ENCODE data around the gene PGM3.
"Not testable (repeated sequence)": the region's sequence is repeated elsewhere in the genome, so short reads cannot be mapped to it uniquely, and the experiment has no call there.

The PGM3 gene

GRCh38 chr6:83192871-83193746 lies at the start of gene PGM3, which contains the start of gene RWDD2A:
PGM3 (minus strand) TSS chr6:83193265; CDS start chr6:83191012, 2,253 bp downstream.
RWDD2A (plus strand) TSS chr6:83193357; CDS start chr6:83194452, 1,095 bp downstream.
- DNase-seq, result peak; percentile 73

GRCh38 chr6:83231146-83231545 lies 38.1 kb upstream of the PGM3 start:
- DNase-seq, result no peak

- DNase-seq, result no peak
These were observed 33.5 kb upstream of the PGM3 start for GRCh38 chr6:83226517-83226916.

- peak; percentile 13 for DNase-seq
These were observed 28.9 kb upstream of the PGM3 start for GRCh38 chr6:83221889-83222479.

- no peak for DNase-seq
These were observed 28.2 kb upstream of the PGM3 start for GRCh38 chr6:83221276-83221675.

- DNase-seq, result no peak
These were observed 27.1 kb upstream of the PGM3 start for GRCh38 chr6:83220121-83220520.

GRCh38 chr6:83218646-83219045 lies 25.6 kb upstream of the PGM3 start:
- no peak for DNase-seq

GRCh38 chr6:83216806-83217205 lies 23.7 kb upstream of the PGM3 start:
- DNase-seq, result no peak

GRCh38 chr6:83215131-83216047 lies 22.3 kb upstream of the PGM3 start:
- DNase-seq, result peak; percentile 85

- no peak for DNase-seq
These were observed 9.0 kb upstream of the PGM3 start for GRCh38 chr6:83202031-83202430.

GRCh38 chr6:83199863-83200225 lies 6.8 kb upstream of the PGM3 start:
- no peak for DNase-seq

- DNase-seq, result no peak
These were observed 6.3 kb upstream of the PGM3 start for GRCh38 chr6:83199173-83199862.

GRCh38 chr6:83198486-83199172 lies 5.6 kb upstream of the PGM3 start:
- DNase-seq, result no peak

GRCh38 chr6:83193747-83194566 lies 892 bp upstream of the PGM3 start:
- DNase-seq, result peak; percentile 1

- no peak for DNase-seq
These were observed 609 bp downstream of the PGM3 start for GRCh38 chr6:83192456-83192855.

GRCh38 chr6:83191974-83192373 lies 1.1 kb downstream of the PGM3 start:
- not testable (repeated sequence) for DNase-seq

- DNase-seq, result no peak
These were observed 2.4 kb downstream of the PGM3 start for GRCh38 chr6:83190626-83191025.

- no peak for DNase-seq
These were observed 4.6 kb downstream of the PGM3 start for GRCh38 chr6:83188501-83188900.

GRCh38 chr6:83185096-83185495 lies 8.0 kb downstream of the PGM3 start:
- no peak for DNase-seq

GRCh38 chr6:83183082-83183828 lies 9.8 kb downstream of the PGM3 start:
- no peak for DNase-seq

All from NCI-H1436 (cell line).